NB4 (cell line): ENCODE results near the gene SYT12.

ENCODE experiments used
- CTCF ChIP-seq: IDR thresholded peaks from one replicate; pipeline ENCODE4 v1.5.1; 2012; ENCODE audit warnings: low read depth, low read length
- MYC ChIP-seq: IDR thresholded peaks from 2 replicates; pipeline ENCODE4 v1.6.1; 2011; ENCODE audit warnings: low read depth, low read length
- POLR2A ChIP-seq: IDR thresholded peaks from 2 replicates; pipeline ENCODE4 v1.6.1; 2011; ENCODE audit warnings: mild to moderate bottlenecking; ENCODE audit not compliant: insufficient read length; ENCODE audit errors: extremely low read depth

GRCh38 chr11:67095214-67095507 lies 72.2 kb downstream of the SYT12 start:
- TF ChIP-seq POLR2A (no peak), CTCF (no peak), MYC (no peak; the same call in 1 of the 2 replicates)
